Testis (tissue), 2 donors: ENCODE measurements around the gene ATF2.

Source experiments
- POLR2A ChIP-seq: fragments of 450-650 bp; IDR thresholded peaks from one replicate; pipeline ENCODE4 v1.6.1; 2017; ENCODE audit warnings: antibody characterized with exemption, mild to moderate bottlenecking, moderate library complexity
- TF ChIP-seq, protein P1 (sequence below), 3 experiments: fragments of 450-650 bp in 2 of 3; fragments of 200-600 bp in 1 of 3; sonication (generic) in 1 of 3; IDR thresholded peaks; one replicate each; pipeline ENCODE4 v1.5.1; 2016 to 2019; ENCODE audit warnings: antibody characterized with exemption in 3 of 3, mild to moderate bottlenecking in 2 of 3, moderate library complexity in 1 of 3

GRCh38 chr2:175025946-175026345 is 142.1 kb downstream of the ATF2 start:
- TF ChIP-seq POLR2A = no peak
- TF ChIP-seq, protein P1, sequence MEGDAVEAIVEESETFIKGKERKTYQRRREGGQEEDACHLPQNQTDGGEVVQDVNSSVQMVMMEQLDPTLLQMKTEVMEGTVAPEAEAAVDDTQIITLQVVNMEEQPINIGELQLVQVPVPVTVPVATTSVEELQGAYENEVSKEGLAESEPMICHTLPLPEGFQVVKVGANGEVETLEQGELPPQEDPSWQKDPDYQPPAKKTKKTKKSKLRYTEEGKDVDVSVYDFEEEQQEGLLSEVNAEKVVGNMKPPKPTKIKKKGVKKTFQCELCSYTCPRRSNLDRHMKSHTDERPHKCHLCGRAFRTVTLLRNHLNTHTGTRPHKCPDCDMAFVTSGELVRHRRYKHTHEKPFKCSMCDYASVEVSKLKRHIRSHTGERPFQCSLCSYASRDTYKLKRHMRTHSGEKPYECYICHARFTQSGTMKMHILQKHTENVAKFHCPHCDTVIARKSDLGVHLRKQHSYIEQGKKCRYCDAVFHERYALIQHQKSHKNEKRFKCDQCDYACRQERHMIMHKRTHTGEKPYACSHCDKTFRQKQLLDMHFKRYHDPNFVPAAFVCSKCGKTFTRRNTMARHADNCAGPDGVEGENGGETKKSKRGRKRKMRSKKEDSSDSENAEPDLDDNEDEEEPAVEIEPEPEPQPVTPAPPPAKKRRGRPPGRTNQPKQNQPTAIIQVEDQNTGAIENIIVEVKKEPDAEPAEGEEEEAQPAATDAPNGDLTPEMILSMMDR (IDR thresholded peaks at IDR 0.05) = no peak
